Panc1 (cell line): ENCODE data around the gene POLR2F.

Experiments used
- POLR2AphosphoS5 ChIP-seq: IDR thresholded peaks from 2 replicates; pipeline ENCODE4 v1.6.1; 2012; ENCODE audit warnings: mild to moderate bottlenecking, low read depth, low read length, moderate library complexity
- SIN3A ChIP-seq: IDR thresholded peaks from 2 replicates; pipeline ENCODE4 v1.6.1; 2012; ENCODE audit warnings: low read depth, mild to moderate bottlenecking, low read length, moderate library complexity, borderline replicate concordance; ENCODE audit not compliant: insufficient read depth
- TCF7L2 ChIP-seq: IDR thresholded peaks from 2 replicates; pipeline ENCODE4 v1.6.1; 2011; ENCODE audit warnings: mild to moderate bottlenecking, low read depth, low read length, inconsistent platforms
- TF ChIP-seq, protein P1 (sequence below): fragments of 450-650 bp; IDR thresholded peaks from 2 replicates; pipeline ENCODE4 v1.5.1; 2017; ENCODE audit warnings: mild to moderate bottlenecking
- TF ChIP-seq, protein P2 (sequence below), 2 experiments: IDR thresholded peaks; 2 replicates each; pipeline ENCODE4 v1.6.1; 2011 to 2012; ENCODE audit warnings: low read depth in 2 of 2, control low read depth in 1 of 2, low read length in 1 of 2, mild to moderate bottlenecking in 1 of 2, moderate library complexity in 1 of 2; ENCODE audit not compliant: insufficient read depth in 1 of 2

DNA sequence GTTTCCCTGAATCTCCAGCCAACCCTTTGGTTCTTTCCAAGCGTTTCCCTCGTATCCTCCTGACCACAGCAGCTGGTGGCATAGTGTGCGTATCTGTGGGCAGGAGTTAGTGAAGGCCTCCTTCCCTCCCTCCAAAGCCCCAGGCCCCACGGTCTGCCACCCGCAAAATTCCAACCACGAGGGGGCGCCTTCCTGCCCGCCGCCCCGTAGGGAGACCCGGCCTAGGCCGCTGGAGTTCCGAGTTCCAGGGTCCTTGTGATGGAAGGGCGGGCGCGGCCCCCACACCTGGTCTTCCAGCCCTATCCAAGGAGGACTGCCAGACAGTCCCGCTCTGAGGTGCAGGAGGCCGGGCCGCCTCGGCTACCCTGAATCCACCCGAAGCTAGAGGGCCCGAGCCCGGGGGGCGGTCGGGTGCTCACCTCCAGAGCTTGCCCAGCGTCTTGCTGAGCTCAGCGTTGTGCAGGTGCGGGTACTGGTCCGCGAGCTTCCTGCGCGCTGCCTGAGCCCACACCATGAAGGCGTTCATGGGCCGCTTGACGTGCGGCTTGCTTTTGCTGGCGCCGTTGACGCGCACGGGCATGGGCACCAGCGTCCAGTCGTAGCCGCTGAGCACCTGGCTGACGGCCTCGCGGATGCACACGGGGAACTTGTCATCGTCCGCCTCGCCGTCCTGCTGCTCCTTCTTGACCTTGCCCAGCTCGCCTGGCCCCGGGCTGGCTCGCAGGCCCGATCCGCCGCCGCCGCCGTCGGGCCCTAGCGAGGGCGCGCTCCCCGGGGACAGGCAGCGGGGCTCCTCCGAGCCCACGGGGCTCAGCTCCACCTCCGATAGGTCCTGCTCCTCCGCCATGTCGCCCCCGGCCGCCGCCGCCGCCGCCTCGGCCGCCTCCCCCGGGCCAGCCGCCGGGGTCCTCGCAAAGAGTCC, 29.7 kb downstream of the POLR2F start:
- TF ChIP-seq, protein P1, sequence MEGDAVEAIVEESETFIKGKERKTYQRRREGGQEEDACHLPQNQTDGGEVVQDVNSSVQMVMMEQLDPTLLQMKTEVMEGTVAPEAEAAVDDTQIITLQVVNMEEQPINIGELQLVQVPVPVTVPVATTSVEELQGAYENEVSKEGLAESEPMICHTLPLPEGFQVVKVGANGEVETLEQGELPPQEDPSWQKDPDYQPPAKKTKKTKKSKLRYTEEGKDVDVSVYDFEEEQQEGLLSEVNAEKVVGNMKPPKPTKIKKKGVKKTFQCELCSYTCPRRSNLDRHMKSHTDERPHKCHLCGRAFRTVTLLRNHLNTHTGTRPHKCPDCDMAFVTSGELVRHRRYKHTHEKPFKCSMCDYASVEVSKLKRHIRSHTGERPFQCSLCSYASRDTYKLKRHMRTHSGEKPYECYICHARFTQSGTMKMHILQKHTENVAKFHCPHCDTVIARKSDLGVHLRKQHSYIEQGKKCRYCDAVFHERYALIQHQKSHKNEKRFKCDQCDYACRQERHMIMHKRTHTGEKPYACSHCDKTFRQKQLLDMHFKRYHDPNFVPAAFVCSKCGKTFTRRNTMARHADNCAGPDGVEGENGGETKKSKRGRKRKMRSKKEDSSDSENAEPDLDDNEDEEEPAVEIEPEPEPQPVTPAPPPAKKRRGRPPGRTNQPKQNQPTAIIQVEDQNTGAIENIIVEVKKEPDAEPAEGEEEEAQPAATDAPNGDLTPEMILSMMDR: no peak
- TF ChIP-seq POLR2AphosphoS5 (no peak), TCF7L2 (no peak), SIN3A (no peak)
- TF ChIP-seq, protein P2, sequence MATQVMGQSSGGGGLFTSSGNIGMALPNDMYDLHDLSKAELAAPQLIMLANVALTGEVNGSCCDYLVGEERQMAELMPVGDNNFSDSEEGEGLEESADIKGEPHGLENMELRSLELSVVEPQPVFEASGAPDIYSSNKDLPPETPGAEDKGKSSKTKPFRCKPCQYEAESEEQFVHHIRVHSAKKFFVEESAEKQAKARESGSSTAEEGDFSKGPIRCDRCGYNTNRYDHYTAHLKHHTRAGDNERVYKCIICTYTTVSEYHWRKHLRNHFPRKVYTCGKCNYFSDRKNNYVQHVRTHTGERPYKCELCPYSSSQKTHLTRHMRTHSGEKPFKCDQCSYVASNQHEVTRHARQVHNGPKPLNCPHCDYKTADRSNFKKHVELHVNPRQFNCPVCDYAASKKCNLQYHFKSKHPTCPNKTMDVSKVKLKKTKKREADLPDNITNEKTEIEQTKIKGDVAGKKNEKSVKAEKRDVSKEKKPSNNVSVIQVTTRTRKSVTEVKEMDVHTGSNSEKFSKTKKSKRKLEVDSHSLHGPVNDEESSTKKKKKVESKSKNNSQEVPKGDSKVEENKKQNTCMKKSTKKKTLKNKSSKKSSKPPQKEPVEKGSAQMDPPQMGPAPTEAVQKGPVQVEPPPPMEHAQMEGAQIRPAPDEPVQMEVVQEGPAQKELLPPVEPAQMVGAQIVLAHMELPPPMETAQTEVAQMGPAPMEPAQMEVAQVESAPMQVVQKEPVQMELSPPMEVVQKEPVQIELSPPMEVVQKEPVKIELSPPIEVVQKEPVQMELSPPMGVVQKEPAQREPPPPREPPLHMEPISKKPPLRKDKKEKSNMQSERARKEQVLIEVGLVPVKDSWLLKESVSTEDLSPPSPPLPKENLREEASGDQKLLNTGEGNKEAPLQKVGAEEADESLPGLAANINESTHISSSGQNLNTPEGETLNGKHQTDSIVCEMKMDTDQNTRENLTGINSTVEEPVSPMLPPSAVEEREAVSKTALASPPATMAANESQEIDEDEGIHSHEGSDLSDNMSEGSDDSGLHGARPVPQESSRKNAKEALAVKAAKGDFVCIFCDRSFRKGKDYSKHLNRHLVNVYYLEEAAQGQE (IDR thresholded peaks at IDR 0.05; ENCODE audit: insufficient read depth in 1 of 2, low read depth in 2 of 2, low read length in 1 of 2): no peak
